D341Med (cell line): ENCODE measurements around the gene ADCY5.

Experiments used
- DNase-seq: peaks from one replicate; pipeline ENCODE4 v3.0.0; 2012; ENCODE audit warnings: low spot score

ADCY5 gene

DNA sequence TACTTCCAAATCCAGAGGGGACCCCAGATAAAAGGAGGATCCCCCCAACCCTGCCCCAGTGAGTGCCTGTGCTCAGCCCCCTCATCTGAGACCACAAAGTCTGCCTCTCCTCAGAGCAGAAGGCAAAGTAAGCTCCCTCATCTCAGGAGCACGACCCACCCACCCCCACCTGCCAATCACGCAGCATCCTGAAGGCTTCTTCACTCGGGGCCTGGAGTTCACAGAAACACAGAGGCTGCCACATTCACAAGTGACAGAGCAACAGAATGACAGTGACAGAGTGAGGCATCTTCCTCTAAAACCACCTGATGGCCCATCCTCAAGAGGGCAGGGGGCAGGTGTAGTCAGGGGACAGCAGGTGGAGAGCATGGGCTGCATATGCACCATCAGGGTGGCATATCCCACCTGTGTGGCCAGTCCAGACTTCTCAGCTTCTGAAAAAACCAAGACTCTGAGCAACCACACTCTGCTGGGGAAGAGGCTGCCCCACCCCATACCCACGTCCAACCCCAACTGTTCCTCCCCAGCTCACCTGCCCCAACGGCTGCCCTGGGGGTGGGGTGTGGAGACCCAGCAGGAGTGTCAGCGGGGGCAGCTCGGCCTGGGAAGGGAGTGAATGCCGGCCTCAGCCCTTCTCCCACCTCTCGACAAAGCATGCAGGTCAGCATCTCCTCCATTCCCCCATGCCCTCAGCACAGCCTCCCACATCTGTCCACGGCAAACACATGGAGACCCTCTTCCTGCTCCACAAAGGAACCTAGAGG is 19.3 kb downstream of the ADCY5 start:
- DNase-seq = no peak

GRCh38 chr3:123424999-123425712 is 23.7 kb downstream of the ADCY5 start:
- no peak for DNase-seq

- no peak for DNase-seq
Measured at GRCh38 chr3:123424321-123424998, 24.4 kb downstream of the ADCY5 start.

DNA sequence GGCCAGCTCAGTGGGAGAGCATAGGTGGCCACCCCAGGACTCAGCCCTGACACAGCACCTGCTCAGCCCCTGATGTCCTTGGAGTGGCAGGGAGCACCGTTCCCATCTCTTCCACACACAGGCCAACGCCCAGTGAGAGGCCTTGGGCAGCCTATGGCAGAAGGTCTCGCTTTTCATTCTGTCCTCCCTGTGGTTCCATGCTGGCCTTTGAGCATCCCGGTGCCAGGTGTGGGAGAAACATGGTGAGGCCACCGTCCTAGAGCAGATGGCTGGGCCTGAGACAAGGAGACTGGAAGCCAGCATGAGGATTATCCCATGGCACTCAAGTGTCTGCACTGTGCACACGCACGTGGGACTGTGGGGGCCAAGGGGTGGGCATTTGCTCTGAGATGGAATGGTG is 25.1 kb downstream of the ADCY5 start:
- no peak for DNase-seq

GRCh38 chr3:123423031-123423430 is 25.9 kb downstream of the ADCY5 start:
- no peak for DNase-seq

GRCh38 chr3:123422457-123422856 is 26.4 kb downstream of the ADCY5 start:
- DNase-seq = no peak

GRCh38 chr3:123421353-123422174 is 27.3 kb downstream of the ADCY5 start:
- DNase-seq = no peak

GRCh38 chr3:123420416-123420968 is 28.4 kb downstream of the ADCY5 start:
- no peak for DNase-seq

GRCh38 chr3:123419850-123420297 is 29.0 kb downstream of the ADCY5 start:
- DNase-seq = no peak

- no peak for DNase-seq
Measured at GRCh38 chr3:123419181-123419849, 29.6 kb downstream of the ADCY5 start.

- no peak for DNase-seq
Measured at GRCh38 chr3:123416647-123417046, 32.2 kb downstream of the ADCY5 start.

GRCh38 chr3:123416173-123416572 is 32.7 kb downstream of the ADCY5 start:
- DNase-seq = no peak

GRCh38 chr3:123414973-123415775 is 33.7 kb downstream of the ADCY5 start:
- no peak for DNase-seq

DNA sequence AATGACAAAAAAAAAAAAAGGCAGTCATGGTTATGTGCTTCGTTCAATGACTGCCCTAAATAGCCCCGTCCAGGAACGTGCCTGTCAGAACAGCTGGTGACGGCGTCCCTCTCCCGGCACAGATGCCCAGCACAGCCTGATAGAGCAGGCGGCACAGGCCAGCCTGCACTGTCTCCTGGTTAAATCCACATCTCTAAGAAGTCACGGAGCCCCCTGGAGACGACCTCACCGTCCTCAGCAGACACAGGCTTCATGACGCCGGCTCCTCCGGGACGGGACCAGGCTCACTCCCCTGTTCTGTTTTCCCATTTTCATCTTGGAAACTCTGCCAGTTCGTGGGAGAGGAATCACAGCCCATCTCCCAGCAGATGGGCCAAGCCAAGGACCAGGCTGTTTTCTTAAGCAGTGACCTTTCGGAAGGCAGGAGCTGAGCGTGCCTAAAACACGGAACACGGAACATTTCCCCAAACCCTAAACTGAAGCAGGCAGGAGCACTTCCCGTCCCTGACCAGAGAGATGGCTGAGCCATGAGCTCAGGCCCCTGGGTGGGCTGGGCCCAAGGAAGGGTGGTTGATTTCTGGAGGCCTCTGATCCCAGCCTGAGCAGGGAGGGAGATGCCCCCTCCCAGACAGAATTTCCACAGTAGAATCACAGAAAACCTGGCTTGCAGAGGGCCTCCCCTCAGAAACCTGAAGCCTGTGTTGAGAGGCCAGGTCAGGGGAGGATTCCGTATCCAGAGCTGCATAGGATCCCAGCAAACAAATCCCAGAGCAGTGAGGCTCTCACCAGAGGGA is 35.9 kb downstream of the ADCY5 start:
- no peak for DNase-seq

DNA sequence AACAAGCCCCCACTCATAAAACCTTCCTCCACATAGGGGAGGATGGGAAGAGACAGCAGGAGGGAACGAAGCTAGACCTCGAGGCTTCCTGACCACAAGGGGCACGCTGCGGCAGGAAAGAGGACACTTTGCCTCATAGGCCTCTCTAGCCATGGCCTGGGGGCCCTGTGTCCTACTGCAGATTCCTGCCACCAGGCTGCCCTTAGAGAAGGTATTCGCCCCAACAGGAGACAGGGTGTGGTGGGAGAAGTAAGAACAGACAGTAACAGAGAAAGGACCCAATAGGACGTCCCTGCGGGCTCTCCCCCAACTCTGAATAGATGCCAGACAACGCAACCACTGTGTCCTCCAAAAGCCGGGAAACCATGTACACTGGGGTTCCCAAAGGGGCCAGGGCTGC is 36.8 kb downstream of the ADCY5 start:
- DNase-seq = no peak

- no peak for DNase-seq
Measured at GRCh38 chr3:123411340-123412040, 37.4 kb downstream of the ADCY5 start.

DNA sequence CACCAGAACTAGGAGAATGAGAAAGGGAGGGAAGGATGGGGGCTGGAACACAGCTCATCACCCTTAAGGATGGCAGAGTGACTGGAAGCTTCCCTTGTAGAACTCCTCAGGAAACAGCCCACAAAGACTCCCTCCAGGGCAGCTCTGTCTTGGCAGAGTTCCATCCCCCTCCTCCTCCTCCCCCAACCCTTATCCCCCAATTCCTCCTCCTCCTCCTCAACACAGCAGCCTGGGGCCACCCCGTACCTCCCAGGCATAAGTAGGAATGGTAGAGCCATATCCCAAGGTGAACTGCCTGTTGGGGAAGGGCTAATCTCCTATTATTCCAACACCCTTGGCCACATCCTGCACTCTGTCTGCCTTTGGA is 38.8 kb downstream of the ADCY5 start:
- DNase-seq = no peak

DNA sequence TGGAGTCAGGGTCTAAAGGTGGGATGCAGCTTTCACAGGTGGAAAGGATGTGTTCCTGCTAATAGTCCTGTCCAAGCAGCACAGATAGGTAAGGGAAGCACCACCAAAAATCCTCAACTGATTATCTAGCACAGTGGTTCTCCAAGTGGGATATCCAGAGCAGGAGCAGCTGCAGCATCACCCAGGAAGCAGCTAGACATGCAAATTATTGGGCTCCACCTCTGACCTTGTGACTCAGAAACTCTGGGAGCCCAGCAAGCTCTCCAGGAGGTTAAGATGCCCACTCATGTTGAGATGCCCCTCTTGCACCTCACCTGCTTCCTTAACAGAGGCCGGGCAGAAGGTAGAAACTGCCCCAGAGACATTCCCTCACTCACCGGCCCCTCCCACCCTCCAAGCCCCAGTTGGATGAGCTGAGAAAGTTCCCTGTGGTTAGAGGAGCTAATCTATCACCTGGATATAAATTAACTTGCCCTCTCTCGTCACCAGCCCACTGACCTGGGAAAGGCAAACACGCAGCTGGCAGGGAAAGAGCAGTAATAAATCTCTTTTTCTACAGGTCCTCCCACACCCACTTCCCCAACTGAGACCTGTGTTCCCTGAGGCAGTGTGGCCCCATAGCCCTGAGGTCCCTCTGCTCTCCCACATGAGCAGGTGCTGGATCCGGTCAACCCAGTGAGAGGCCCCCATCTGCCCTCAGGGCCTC is 39.3 kb downstream of the ADCY5 start:
- no peak for DNase-seq
